ENCODE results near the gene PCP2. TPM values are rescaled to one million over a fixed set of nuclear protein-coding genes. Genes with fewer than 3 reads are reported as not detected.

The PCP2 gene
- polyA plus RNA-seq, 4 donors, result 0.63 to 7.3 (median 2.3) TPM

- DNase-seq (no peak), FAIRE-seq (no peak)
- Histone ChIP-seq H3K27ac (ENCODE audit: low read depth in 1 of 3, low read length in 2 of 3) (no peak overlapping the region), H3K27me3 (ENCODE audit: control insufficient read depth in 3 of 3, insufficient read depth in 3 of 3, low read length in 3 of 3) (peaks cover 0 to 13% (median 0%) of the 10 kb centered on the region in 3 donors), H3K9me3 (ENCODE audit: control insufficient read depth in 2 of 2, insufficient read depth in 1 of 2, low read depth in 1 of 2, low read length in 1 of 2) (no peaks in the 10 kb centered on the region), H3K36me3 (ENCODE audit: control insufficient read depth in 3 of 3, insufficient read depth in 2 of 3, low read depth in 1 of 3, low read length in 3 of 3) (no peaks in the 10 kb centered on the region), H3K4me1 (ENCODE audit: control insufficient read depth in 3 of 3, insufficient read depth in 2 of 3, low read depth in 1 of 3, low read length in 2 of 3) (no peaks in the 10 kb centered on the region), H3K4me3 (ENCODE audit: low read depth in 1 of 3, low read length in 3 of 3) (no peak overlapping the region)
- WGBS, 3 donors, result 58 to 69% (median 63%) methylated on average over 8 of the region's 8 CpGs
Measured at GRCh38 chr19:7654401-7654800, 20.9 kb upstream of the PCP2 start.

GRCh38 chr19:7652061-7652641, 18.6 kb upstream of the PCP2 start:
- no peaks in the 10 kb centered on the region for H3K4me1 ChIP-seq (ENCODE audit: control insufficient read depth in 3 of 3, insufficient read depth in 2 of 3, low read depth in 1 of 3, low read length in 2 of 3)
- H3K36me3 ChIP-seq (ENCODE audit: control insufficient read depth in 3 of 3, insufficient read depth in 2 of 3, low read depth in 1 of 3, low read length in 3 of 3), result peaks cover 0 to 11% (median 3%) of the 10 kb centered on the region in 3 donors
- DNase-seq, result peak; percentile 80 to 90
- H3K4me3 ChIP-seq (ENCODE audit: low read depth in 1 of 3, low read length in 3 of 3), result no peak overlapping the region
- peak overlapping the region in 1 of 3 donors; percentile 67 for H3K27ac ChIP-seq (ENCODE audit: low read depth in 1 of 3, low read length in 2 of 3)
- no peak for FAIRE-seq
- no peaks in the 10 kb centered on the region for H3K9me3 ChIP-seq (ENCODE audit: control insufficient read depth in 2 of 2, insufficient read depth in 1 of 2, low read depth in 1 of 2, low read length in 1 of 2)
- WGBS, 3 donors, result 4 to 5% (median 4%) methylated on average over 28 of the region's 28 CpGs
- peaks cover 0 to 7% (median 0%) of the 10 kb centered on the region in 3 donors for H3K27me3 ChIP-seq (ENCODE audit: control insufficient read depth in 3 of 3, insufficient read depth in 3 of 3, low read length in 3 of 3)

GRCh38 chr19:7650148-7650547, 16.6 kb upstream of the PCP2 start:
- Histone ChIP-seq H3K36me3 (ENCODE audit: control insufficient read depth in 3 of 3, insufficient read depth in 2 of 3, low read depth in 1 of 3, low read length in 3 of 3) (peaks cover 4 to 31% (median 12%) of the 10 kb centered on the region in 3 donors), H3K27me3 (ENCODE audit: control insufficient read depth in 3 of 3, insufficient read depth in 3 of 3, low read length in 3 of 3) (peaks cover 0 to 7% (median 0%) of the 10 kb centered on the region in 3 donors), H3K27ac (ENCODE audit: low read depth in 1 of 3, low read length in 2 of 3) (no peak overlapping the region), H3K4me3 (ENCODE audit: low read depth in 1 of 3, low read length in 3 of 3) (no peak overlapping the region), H3K4me1 (ENCODE audit: control insufficient read depth in 3 of 3, insufficient read depth in 2 of 3, low read depth in 1 of 3, low read length in 2 of 3) (no peaks in the 10 kb centered on the region), H3K9me3 (ENCODE audit: control insufficient read depth in 2 of 2, insufficient read depth in 1 of 2, low read depth in 1 of 2, low read length in 1 of 2) (no peaks in the 10 kb centered on the region)
- no peak for DNase-seq
- FAIRE-seq, result no peak
- 11 to 47% (median 40%) methylated on average over 1 to 2 of the region's 2 CpGs for whole genome bisulfite sequencing, 3 donors

- peaks cover 0 to 7% (median 0%) of the 10 kb centered on the region in 3 donors for H3K27me3 ChIP-seq (ENCODE audit: control insufficient read depth in 3 of 3, insufficient read depth in 3 of 3, low read length in 3 of 3)
- H3K27ac ChIP-seq (ENCODE audit: low read depth in 1 of 3, low read length in 2 of 3), result no peak overlapping the region
- peaks cover 4 to 42% (median 12%) of the 10 kb centered on the region in 3 donors for H3K36me3 ChIP-seq (ENCODE audit: control insufficient read depth in 3 of 3, insufficient read depth in 2 of 3, low read depth in 1 of 3, low read length in 3 of 3)
- H3K9me3 ChIP-seq (ENCODE audit: control insufficient read depth in 2 of 2, insufficient read depth in 1 of 2, low read depth in 1 of 2, low read length in 1 of 2), result no peaks in the 10 kb centered on the region
- no peaks in the 10 kb centered on the region for H3K4me1 ChIP-seq (ENCODE audit: control insufficient read depth in 3 of 3, insufficient read depth in 2 of 3, low read depth in 1 of 3, low read length in 2 of 3)
- H3K4me3 ChIP-seq (ENCODE audit: low read depth in 1 of 3, low read length in 3 of 3), result no peak overlapping the region
- 73 to 84% (median 78%) methylated on average over 15 of the region's 15 CpGs for WGBS, 3 donors
- no peak for FAIRE-seq
- DNase-seq, result no peak
Measured at GRCh38 chr19:7648265-7649014, 14.9 kb upstream of the PCP2 start.

- Histone ChIP-seq H3K9me3 (ENCODE audit: control insufficient read depth in 2 of 2, insufficient read depth in 1 of 2, low read depth in 1 of 2, low read length in 1 of 2) (no peaks in the 10 kb centered on the region), H3K4me3 (ENCODE audit: low read depth in 1 of 3, low read length in 3 of 3) (no peak overlapping the region), H3K36me3 (ENCODE audit: control insufficient read depth in 3 of 3, insufficient read depth in 2 of 3, low read depth in 1 of 3, low read length in 3 of 3) (peaks cover 4 to 55% (median 12%) of the 10 kb centered on the region in 3 donors), H3K27me3 (ENCODE audit: control insufficient read depth in 3 of 3, insufficient read depth in 3 of 3, low read length in 3 of 3) (peaks cover 0 to 7% (median 0%) of the 10 kb centered on the region in 3 donors), H3K27ac (ENCODE audit: low read depth in 1 of 3, low read length in 2 of 3) (no peak overlapping the region), H3K4me1 (ENCODE audit: control insufficient read depth in 3 of 3, insufficient read depth in 2 of 3, low read depth in 1 of 3, low read length in 2 of 3) (no peaks in the 10 kb centered on the region)
- no peak for FAIRE-seq
- DNase-seq, result no peak
- WGBS, 3 donors, result 92 to 93% (median 93%) methylated on average over 21 to 26 of the region's 26 CpGs
Measured at GRCh38 chr19:7647156-7647555, 13.6 kb upstream of the PCP2 start.

GRCh38 chr19:7646426-7646700, 12.8 kb upstream of the PCP2 start:
- H3K27me3 ChIP-seq (ENCODE audit: control insufficient read depth in 3 of 3, insufficient read depth in 3 of 3, low read length in 3 of 3), result peaks cover 0 to 6% (median 0%) of the 10 kb centered on the region in 3 donors
- peaks cover 6 to 63% (median 12%) of the 10 kb centered on the region in 3 donors for H3K36me3 ChIP-seq (ENCODE audit: control insufficient read depth in 3 of 3, insufficient read depth in 2 of 3, low read depth in 1 of 3, low read length in 3 of 3)
- no peak for FAIRE-seq
- H3K4me3 ChIP-seq (ENCODE audit: low read depth in 1 of 3, low read length in 3 of 3), result no peak overlapping the region
- 83 to 92% (median 86%) methylated on average over 8 of the region's 8 CpGs for WGBS, 3 donors
- H3K9me3 ChIP-seq (ENCODE audit: control insufficient read depth in 2 of 2, insufficient read depth in 1 of 2, low read depth in 1 of 2, low read length in 1 of 2), result no peaks in the 10 kb centered on the region
- H3K4me1 ChIP-seq (ENCODE audit: control insufficient read depth in 3 of 3, insufficient read depth in 2 of 3, low read depth in 1 of 3, low read length in 2 of 3), result no peaks in the 10 kb centered on the region
- no peak for DNase-seq
- no peak overlapping the region for H3K27ac ChIP-seq (ENCODE audit: low read depth in 1 of 3, low read length in 2 of 3)

- peaks cover 6 to 67% (median 12%) of the 10 kb centered on the region in 3 donors for H3K36me3 ChIP-seq (ENCODE audit: control insufficient read depth in 3 of 3, insufficient read depth in 2 of 3, low read depth in 1 of 3, low read length in 3 of 3)
- no peak for FAIRE-seq
Measured at GRCh38 chr19:7645656-7646425, 12.3 kb upstream of the PCP2 start.

GRCh38 chr19:7645163-7645562, 11.6 kb upstream of the PCP2 start:
- 90 to 91% (median 90%) methylated on average over 14 of the region's 14 CpGs for WGBS, 3 donors
- no peaks in the 10 kb centered on the region for H3K9me3 ChIP-seq (ENCODE audit: control insufficient read depth in 2 of 2, insufficient read depth in 1 of 2, low read depth in 1 of 2, low read length in 1 of 2)
- no peak overlapping the region for H3K27ac ChIP-seq (ENCODE audit: low read depth in 1 of 3, low read length in 2 of 3)
- no peak overlapping the region for H3K4me3 ChIP-seq (ENCODE audit: low read depth in 1 of 3, low read length in 3 of 3)
- H3K36me3 ChIP-seq (ENCODE audit: control insufficient read depth in 3 of 3, insufficient read depth in 2 of 3, low read depth in 1 of 3, low read length in 3 of 3), result peaks cover 6 to 74% (median 12%) of the 10 kb centered on the region in 3 donors
- DNase-seq (no peak), FAIRE-seq (no peak)
- no peaks in the 10 kb centered on the region for H3K27me3 ChIP-seq (ENCODE audit: control insufficient read depth in 3 of 3, insufficient read depth in 3 of 3, low read length in 3 of 3)
- H3K4me1 ChIP-seq (ENCODE audit: control insufficient read depth in 3 of 3, insufficient read depth in 2 of 3, low read depth in 1 of 3, low read length in 2 of 3), result no peaks in the 10 kb centered on the region

More at GRCh38 chr19:7645656-7646425, 12.3 kb upstream of the PCP2 start:
- WGBS, 3 donors, result 73 to 91% (median 90%) methylated on average over 18 to 20 of the region's 20 CpGs
- no peak for DNase-seq
- Histone ChIP-seq H3K4me3 (ENCODE audit: low read depth in 1 of 3, low read length in 3 of 3) (no peak overlapping the region), H3K27me3 (ENCODE audit: control insufficient read depth in 3 of 3, insufficient read depth in 3 of 3, low read length in 3 of 3) (peaks cover 0 to 2% (median 0%) of the 10 kb centered on the region in 3 donors), H3K4me1 (ENCODE audit: control insufficient read depth in 3 of 3, insufficient read depth in 2 of 3, low read depth in 1 of 3, low read length in 2 of 3) (no peaks in the 10 kb centered on the region), H3K27ac (ENCODE audit: low read depth in 1 of 3, low read length in 2 of 3) (no peak overlapping the region), H3K9me3 (ENCODE audit: control insufficient read depth in 2 of 2, insufficient read depth in 1 of 2, low read depth in 1 of 2, low read length in 1 of 2) (no peaks in the 10 kb centered on the region)

Measured in small intestine (tissue), 7 donors.